SJCRH30 (cell line): Measurements from ENCODE around the gene EPN2. TPM values are rescaled to one million over a fixed set of nuclear protein-coding genes. Genes with fewer than 3 reads are reported as not detected.
"Not testable (repeated sequence)": the region's sequence is repeated elsewhere in the genome, so short reads cannot be mapped to it uniquely, and the experiment has no call there.

ENCODE experiments used
- DNase-seq, 2 experiments: peaks; one replicate each; pipeline ENCODE4 v3.0.0-alpha.2; 2015 to 2020
- H3K27ac ChIP-seq: fragments of 250-450 bp; sonication (Bioruptor Pico); 2 replicates; pipeline ENCODE4 v1.5.1; 2020; ENCODE audit warnings: mild to moderate bottlenecking, moderate library complexity
- H3K27me3 ChIP-seq: fragments of 250-450 bp; sonication (Bioruptor Pico); 2 replicates; pipeline ENCODE4 v1.5.1; 2020; ENCODE audit warnings: mild to moderate bottlenecking, moderate library complexity
- H3K36me3 ChIP-seq: fragments of 250-450 bp; sonication (Bioruptor Pico); 2 replicates; pipeline ENCODE4 v1.5.1; 2020; ENCODE audit warnings: mild to moderate bottlenecking, moderate library complexity
- H3K4me1 ChIP-seq: fragments of 250-450 bp; sonication (Bioruptor Pico); 2 replicates; pipeline ENCODE4 v1.5.1; 2020; ENCODE audit warnings: mild to moderate bottlenecking, moderate library complexity
- H3K4me3 ChIP-seq: fragments of 250-450 bp; sonication (Bioruptor Pico); 2 replicates; pipeline ENCODE4 v1.5.1; 2020; ENCODE audit warnings: mild to moderate bottlenecking, moderate library complexity
- H3K9me3 ChIP-seq: fragments of 250-450 bp; sonication (Bioruptor Pico); replicated peaks from 2 replicates; pipeline ENCODE4 v1.5.1; 2020; ENCODE audit warnings: mild to moderate bottlenecking, moderate library complexity
- total RNA-seq: library from RNA; depleted of rRNA; stranded (reverse); fragments of >200 nt; shearing (Covaris generic); gene quantifications from 2 replicates; pipeline ENCODE4 v1.2.3, GENCODE V29; 2014

EPN2 gene
- total RNA-seq, 1 experiment from 2014 or later: 64.1 TPM

- no peak overlapping the region for H3K27ac ChIP-seq
- peaks cover 18% of the 10 kb centered on the region for H3K4me1 ChIP-seq
- H3K9me3 ChIP-seq: no peaks in the 10 kb centered on the region
- no peak overlapping the region for H3K4me3 ChIP-seq
- no peaks in the 10 kb centered on the region for H3K27me3 ChIP-seq
- no peaks in the 10 kb centered on the region for H3K36me3 ChIP-seq
- DNase-seq: peak in 1 of 2 experiments; percentile 9
These were observed 111.0 kb downstream of the EPN2 start for GRCh38 chr17:19348081-19348650.

- Histone ChIP-seq H3K4me3 (no peak overlapping the region), H3K27ac (no peak overlapping the region), H3K27me3 (no peaks in the 10 kb centered on the region), H3K9me3 (no peaks in the 10 kb centered on the region), H3K4me1 (peaks cover 21% of the 10 kb centered on the region), H3K36me3 (no peaks in the 10 kb centered on the region)
- DNase-seq: no peak
These were observed 111.6 kb downstream of the EPN2 start for GRCh38 chr17:19348806-19349205.

GRCh38 chr17:19353401-19353800 lies 116.2 kb downstream of the EPN2 start:
- H3K9me3 ChIP-seq, H3K4me3 ChIP-seq, DNase-seq, H3K27me3 ChIP-seq, H3K27ac ChIP-seq, H3K36me3 ChIP-seq: not testable (repeated sequence)
- peaks cover 14% of the 10 kb centered on the region for H3K4me1 ChIP-seq

GRCh38 chr17:19354748-19355147 lies 117.6 kb downstream of the EPN2 start:
- H3K27ac ChIP-seq: no peak overlapping the region
- H3K4me3 ChIP-seq: no peak overlapping the region
- no peak for DNase-seq
- H3K9me3 ChIP-seq: no peaks in the 10 kb centered on the region
- peaks cover 14% of the 10 kb centered on the region for H3K4me1 ChIP-seq
- no peaks in the 10 kb centered on the region for H3K36me3 ChIP-seq
- no peaks in the 10 kb centered on the region for H3K27me3 ChIP-seq

- no peaks in the 10 kb centered on the region for H3K36me3 ChIP-seq
- no peak overlapping the region for H3K4me3 ChIP-seq
- H3K27ac ChIP-seq: no peak overlapping the region
- no peaks in the 10 kb centered on the region for H3K9me3 ChIP-seq
- H3K27me3 ChIP-seq: no peaks in the 10 kb centered on the region
- peak in 1 of 2 experiments; percentile 17 for DNase-seq
- peaks cover 14% of the 10 kb centered on the region for H3K4me1 ChIP-seq
These were observed 120.2 kb downstream of the EPN2 start for GRCh38 chr17:19357351-19357750.

- H3K27me3 ChIP-seq: no peaks in the 10 kb centered on the region
- no peak overlapping the region for H3K27ac ChIP-seq
- peak; percentile 44 to 57 for DNase-seq
- H3K4me3 ChIP-seq: no peak overlapping the region
- H3K9me3 ChIP-seq: no peaks in the 10 kb centered on the region
- peaks cover 14% of the 10 kb centered on the region for H3K4me1 ChIP-seq
- no peaks in the 10 kb centered on the region for H3K36me3 ChIP-seq
These were observed 120.6 kb downstream of the EPN2 start for GRCh38 chr17:19357761-19358160.

- Histone ChIP-seq H3K4me1 (peaks cover 16% of the 10 kb centered on the region), H3K36me3 (no peaks in the 10 kb centered on the region), H3K9me3 (no peaks in the 10 kb centered on the region), H3K4me3 (no peak overlapping the region), H3K27ac (no peak overlapping the region), H3K27me3 (no peaks in the 10 kb centered on the region)
- no peak for DNase-seq
These were observed 122.0 kb downstream of the EPN2 start for GRCh38 chr17:19359151-19359550.

- Histone ChIP-seq H3K4me3 (no peak overlapping the region), H3K36me3 (no peaks in the 10 kb centered on the region), H3K4me1 (peaks cover 14% of the 10 kb centered on the region), H3K27me3 (no peaks in the 10 kb centered on the region), H3K27ac (no peak overlapping the region), H3K9me3 (no peaks in the 10 kb centered on the region)
- DNase-seq: peak in 1 of 2 experiments; percentile 17
These were observed 122.7 kb downstream of the EPN2 start for GRCh38 chr17:19359856-19360255.

- Histone ChIP-seq H3K36me3 (no peaks in the 10 kb centered on the region), H3K4me1 (peaks cover 21% of the 10 kb centered on the region), H3K4me3 (no peak overlapping the region), H3K27me3 (no peaks in the 10 kb centered on the region), H3K27ac (no peak overlapping the region), H3K9me3 (no peaks in the 10 kb centered on the region)
- peak; percentile 15 to 38 for DNase-seq
These were observed 123.6 kb downstream of the EPN2 start for GRCh38 chr17:19360772-19361171.

GRCh38 chr17:19361326-19361725 lies 124.2 kb downstream of the EPN2 start:
- peak; percentile 46 to 50 for DNase-seq
- peaks cover 21% of the 10 kb centered on the region for H3K4me1 ChIP-seq
- H3K36me3 ChIP-seq: no peaks in the 10 kb centered on the region
- H3K4me3 ChIP-seq: no peak overlapping the region
- no peak overlapping the region for H3K27ac ChIP-seq
- H3K27me3 ChIP-seq: no peaks in the 10 kb centered on the region
- H3K9me3 ChIP-seq: no peaks in the 10 kb centered on the region

GRCh38 chr17:19361944-19362276 lies 124.7 kb downstream of the EPN2 start:
- no peak for DNase-seq
- Histone ChIP-seq H3K4me3 (peak overlapping the region; percentile 67), H3K27me3 (no peaks in the 10 kb centered on the region), H3K36me3 (no peaks in the 10 kb centered on the region), H3K9me3 (no peaks in the 10 kb centered on the region), H3K4me1 (peaks cover 21% of the 10 kb centered on the region), H3K27ac (peak overlapping the region; percentile 23; the same call in 1 of the 2 replicates)

GRCh38 chr17:19362277-19363113 lies 125.3 kb downstream of the EPN2 start, which contains the start of gene B9D1:
B9D1 (minus strand) TSS chr17:19362723; CDS start chr17:19362569, 154 bp downstream.
- Histone ChIP-seq H3K27ac (peak within 1 kb of the TSS; percentile 23; the same call in 1 of the 2 replicates), H3K9me3 (no peaks in the 10 kb centered on the region), H3K27me3 (no peaks in the 10 kb centered on the region), H3K4me3 (peak within 1 kb of the TSS; percentile 67), H3K4me1 (peaks cover 21% of the 10 kb centered on the region), H3K36me3 (no peaks in the 10 kb centered on the region)
- DNase-seq: peak; percentile 97 to 100

- peak overlapping the region; percentile 67 for H3K4me3 ChIP-seq
- no peak for DNase-seq
- no peaks in the 10 kb centered on the region for H3K27me3 ChIP-seq
- H3K9me3 ChIP-seq: no peaks in the 10 kb centered on the region
- H3K4me1 ChIP-seq: peaks cover 21% of the 10 kb centered on the region
- H3K36me3 ChIP-seq: no peaks in the 10 kb centered on the region
- no peak overlapping the region for H3K27ac ChIP-seq
These were observed 125.9 kb downstream of the EPN2 start for GRCh38 chr17:19363114-19363438.

GRCh38 chr17:19363460-19364035 lies 126.4 kb downstream of the EPN2 start:
- no peaks in the 10 kb centered on the region for H3K27me3 ChIP-seq
- H3K36me3 ChIP-seq: no peaks in the 10 kb centered on the region
- peak in 1 of 2 experiments; percentile 17 for DNase-seq
- H3K4me3 ChIP-seq: no peak overlapping the region
- H3K9me3 ChIP-seq: no peaks in the 10 kb centered on the region
- H3K27ac ChIP-seq: no peak overlapping the region
- peaks cover 21% of the 10 kb centered on the region for H3K4me1 ChIP-seq

- Histone ChIP-seq H3K36me3 (no peaks in the 10 kb centered on the region), H3K27ac (no peak overlapping the region), H3K4me3 (no peak overlapping the region), H3K27me3 (no peaks in the 10 kb centered on the region), H3K4me1 (peaks cover 24% of the 10 kb centered on the region), H3K9me3 (no peaks in the 10 kb centered on the region)
- DNase-seq: peak; percentile 84 to 86
These were observed 127.7 kb downstream of the EPN2 start for GRCh38 chr17:19364699-19365498.
